Stimulated activated CD4-positive, alpha-beta T cell treated with anti-CD3 and anti-CD28 coated beads, Interleukin-2, amount 100 ng/mL, for 24 hours (primary cell): ENCODE measurements around the gene FCN2.
"Not testable (repeated sequence)": the region's sequence is repeated elsewhere in the genome, so short reads cannot be mapped to it uniquely, and the experiment has no call there.

ENCODE experiments used
- DNase-seq, 2 donors: peaks; one replicate each; pipeline ENCODE4 v3.0.0-alpha.2; 2020

FCN2 gene

DNA sequence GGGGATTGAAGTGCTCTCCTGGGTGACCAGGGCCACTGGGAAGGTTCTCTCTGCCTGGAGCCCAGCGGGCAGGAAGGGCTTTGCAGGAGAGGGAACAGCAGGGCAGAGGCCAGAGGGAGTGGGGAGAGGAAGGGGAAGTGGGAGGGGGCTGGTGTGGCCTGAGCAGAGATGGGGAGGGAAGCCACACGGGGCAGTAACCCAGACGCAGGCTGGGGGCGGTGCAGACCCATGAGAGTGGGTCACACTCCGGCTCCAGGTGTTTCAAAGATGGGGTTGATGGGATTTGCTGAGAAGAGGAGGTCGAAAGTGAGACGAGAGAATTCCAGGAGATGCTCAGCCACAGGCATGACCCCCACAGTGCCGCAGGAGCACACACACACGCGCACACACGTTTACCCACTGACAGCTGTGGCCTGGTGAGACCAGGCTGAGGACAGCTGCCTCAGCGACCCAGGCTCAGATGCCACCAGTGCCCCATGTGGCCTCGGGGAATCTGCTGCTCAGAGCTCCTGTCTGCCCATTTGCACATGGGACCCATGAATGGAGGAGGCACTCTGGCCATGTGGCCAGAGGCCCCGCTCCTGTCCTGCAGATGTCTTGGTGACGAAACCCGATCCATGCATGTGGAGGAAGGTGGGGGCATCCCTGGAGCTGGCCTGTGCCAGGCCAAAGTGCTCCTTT, 32.7 kb upstream of the FCN2 start:
- no peak for DNase-seq

DNA sequence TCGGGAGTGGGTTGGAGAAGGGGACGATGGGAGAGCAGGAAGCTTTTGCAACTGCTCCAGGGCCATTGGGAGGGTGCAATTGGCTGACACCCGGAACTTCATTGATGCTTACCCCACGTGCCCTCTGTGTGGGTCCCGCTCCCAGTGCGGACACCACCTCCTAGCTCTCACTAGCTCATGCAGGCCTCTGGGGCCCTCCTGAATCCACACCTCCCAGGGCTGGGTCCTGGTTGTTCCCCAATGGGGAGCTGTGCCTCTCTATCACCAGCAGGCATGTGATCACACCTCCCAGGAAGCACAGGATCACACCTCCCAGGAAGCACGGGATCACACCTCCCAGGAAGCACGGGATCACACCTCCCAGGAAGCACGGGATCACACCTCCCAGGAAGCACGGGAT, 32.1 kb upstream of the FCN2 start:
- no peak for DNase-seq

DNA sequence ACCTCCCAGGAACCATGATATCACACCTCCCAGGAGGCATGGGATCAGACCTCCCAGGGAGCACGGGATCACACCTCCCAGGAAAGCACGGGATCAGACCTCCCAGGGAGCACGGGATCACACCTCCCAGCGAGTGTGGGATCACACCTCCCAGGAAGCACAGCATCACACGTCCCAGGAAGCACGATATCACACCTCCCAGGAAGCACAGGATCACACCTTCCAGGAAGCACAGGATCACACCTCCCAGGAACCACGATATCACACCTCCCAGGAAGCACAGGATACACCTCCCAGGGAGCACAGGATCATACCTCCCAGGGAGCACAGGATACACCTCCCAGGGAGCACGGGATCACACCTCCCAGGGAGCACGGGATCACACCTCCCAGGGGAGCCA, 30.0 kb upstream of the FCN2 start:
- no peak for DNase-seq

DNA sequence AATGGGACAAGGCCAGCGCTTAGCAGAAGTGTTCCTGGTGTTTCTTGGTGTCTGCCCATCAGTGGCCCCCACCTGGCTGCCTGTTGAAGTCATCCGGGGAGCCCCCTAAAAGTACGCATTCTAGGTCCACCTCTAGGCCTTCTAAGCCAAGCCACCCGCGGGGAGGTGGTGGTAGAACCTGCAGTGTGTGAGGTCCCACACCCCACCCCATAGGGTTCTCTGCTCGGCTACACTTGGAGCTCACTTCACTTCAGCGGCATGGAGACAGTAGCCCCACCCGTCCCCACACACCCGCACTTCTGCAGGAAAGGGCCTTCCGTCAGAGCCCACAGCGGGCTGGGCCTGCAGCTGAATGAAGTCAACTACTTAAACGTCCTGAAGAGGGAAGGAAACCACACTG, 29.6 kb upstream of the FCN2 start:
- no peak for DNase-seq

DNA sequence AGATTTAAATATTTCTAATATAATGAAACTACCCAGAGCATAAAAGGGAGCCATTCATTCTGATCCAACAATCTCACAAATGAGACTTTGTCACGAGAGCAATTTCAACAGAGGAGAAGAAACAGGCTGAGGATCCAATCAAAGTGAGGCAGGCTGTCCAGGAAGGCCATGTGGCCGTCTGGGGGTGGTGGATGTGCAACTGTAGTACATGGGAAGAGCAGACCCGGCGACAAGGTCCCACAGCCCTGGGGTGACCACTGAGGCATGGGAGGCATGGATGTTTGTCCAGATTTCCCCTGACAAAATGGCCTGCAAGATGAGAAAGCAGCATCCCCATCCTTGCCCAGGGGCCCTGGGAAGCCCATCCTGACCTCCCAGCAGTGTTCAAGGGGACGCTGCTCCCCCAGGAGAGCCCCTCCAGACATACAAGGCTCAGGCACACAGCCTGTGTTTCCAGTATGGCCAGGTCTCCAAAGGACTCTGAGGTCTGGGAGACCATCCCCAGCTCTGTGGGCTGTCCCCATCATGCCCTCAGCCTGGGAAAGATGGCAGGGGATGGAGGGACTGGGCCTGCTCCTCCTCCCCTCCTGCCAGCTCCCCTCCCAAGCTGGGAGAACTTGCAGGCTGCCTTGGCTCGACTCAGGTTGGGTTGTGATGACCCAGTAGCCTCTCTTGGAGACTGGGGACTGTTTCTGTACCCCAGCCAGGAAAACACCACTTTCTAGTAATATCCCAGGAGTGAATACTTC, 27.5 kb upstream of the FCN2 start:
- DNase-seq: no peak

DNA sequence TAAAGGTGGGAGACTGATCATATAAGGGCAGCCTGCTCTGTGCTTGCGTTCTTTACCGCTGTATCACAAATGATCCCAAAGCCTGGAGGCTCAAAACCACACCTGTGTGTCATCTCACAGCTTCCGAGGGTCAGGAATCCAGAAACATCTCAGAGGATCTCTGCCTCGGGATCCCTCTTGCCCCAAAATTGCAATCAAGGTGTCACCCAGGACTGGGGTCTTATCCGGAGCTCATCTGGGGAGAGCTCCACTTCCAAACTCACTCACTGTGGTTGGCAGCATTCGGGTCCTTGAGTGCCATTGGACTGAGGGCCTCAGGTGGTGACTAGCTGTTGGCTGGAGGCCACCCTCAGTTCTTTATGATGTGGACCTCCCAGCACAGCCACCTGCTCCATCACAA, 26.7 kb upstream of the FCN2 start:
- DNase-seq: no peak

DNA sequence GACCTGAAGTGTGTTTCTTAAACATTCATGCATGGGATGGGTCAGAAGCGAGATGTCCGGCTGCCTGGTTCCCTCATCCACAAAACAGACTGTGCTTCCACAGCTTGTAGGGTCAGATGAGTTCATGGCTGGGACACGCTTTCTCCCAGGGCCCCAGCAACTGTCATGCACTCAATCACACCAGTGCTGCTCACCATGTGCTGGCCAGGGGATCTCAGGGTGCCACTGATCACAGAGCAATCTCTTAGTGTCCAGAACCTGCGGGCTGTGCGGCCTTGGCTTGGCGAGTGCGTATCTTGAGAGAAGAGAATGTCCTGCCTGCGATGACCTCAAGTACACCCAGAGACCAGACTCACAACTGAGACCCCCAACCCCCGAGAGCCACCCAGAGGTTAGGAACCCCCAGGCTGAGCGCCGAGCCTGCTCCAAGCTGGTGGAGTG, 26.0 kb upstream of the FCN2 start:
- DNase-seq: no peak

DNA sequence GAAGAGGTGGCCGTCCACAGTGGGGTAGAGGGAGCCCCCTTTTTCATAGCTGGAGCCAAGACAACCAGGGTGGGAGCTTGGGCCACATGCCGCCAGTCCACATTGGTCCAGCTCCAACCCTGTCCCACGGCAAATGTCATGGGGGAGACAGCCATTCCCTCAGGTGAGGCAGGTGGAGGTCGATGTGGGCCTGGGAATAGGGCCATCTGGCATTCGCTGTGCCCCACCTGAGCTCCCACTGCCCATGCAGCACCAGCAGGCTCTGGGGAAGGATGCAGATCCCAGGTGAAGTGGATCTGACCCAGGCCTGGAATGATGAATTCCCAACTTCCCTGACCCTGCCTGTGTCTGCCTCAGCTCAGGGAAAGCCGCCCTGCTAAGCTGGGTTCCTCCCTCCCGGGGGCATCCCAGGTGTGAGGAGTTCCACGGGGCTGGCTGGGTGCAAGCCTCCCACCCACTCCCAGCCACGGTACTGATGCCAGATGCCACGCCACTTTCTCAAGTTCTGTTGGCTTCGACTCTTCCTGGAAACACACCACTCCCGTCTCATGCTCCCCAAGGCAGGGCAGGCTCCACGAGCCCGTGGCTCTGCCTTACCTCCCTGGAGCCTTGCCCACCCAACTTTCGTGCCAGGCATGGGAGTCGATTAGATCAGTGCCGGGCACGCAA, 25.2 kb upstream of the FCN2 start:
- DNase-seq: no peak

DNA sequence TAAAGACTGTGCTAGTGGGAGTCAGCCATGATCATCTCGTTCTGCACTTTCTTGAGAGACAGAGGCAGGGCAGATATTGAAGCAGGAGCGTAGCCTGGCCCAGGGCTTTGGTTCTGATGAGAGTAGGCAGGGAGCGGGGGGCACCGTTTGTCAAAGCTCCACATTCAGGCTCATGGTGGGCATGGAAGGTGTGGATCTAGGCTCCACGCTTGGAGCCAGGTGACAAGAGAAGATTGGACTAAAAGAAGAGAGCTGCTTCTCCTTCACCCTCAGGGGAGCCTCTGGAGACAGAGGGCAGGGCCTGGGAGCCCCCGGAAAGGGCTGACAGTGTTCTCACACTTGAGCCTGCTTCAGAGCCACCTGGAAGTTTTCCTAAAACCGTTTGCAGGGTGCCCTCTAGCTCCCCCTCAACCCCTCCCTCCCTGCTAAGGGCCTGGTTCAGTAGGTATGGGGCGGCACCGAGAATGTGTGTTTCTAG, 24.7 kb upstream of the FCN2 start:
- no peak for DNase-seq

DNA sequence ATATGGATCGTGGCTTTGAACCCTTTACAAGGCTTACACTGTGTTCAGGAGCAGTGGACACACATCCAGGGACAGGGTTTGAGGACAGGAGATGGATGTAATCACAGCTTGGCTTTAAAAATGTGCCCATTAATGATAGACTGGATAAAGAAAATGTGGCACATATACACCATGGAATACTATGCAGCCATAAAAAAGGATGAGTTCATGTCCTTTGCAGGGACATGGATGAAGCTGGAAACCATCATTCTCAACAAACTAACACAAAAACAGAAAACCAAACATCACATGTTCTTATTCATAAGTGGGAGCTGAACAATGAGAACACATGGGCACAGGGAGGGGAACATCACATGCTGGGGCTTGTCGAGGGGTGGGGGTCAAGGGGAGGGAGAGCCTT, 23.2 kb upstream of the FCN2 start:
- DNase-seq: not testable (repeated sequence)

DNA sequence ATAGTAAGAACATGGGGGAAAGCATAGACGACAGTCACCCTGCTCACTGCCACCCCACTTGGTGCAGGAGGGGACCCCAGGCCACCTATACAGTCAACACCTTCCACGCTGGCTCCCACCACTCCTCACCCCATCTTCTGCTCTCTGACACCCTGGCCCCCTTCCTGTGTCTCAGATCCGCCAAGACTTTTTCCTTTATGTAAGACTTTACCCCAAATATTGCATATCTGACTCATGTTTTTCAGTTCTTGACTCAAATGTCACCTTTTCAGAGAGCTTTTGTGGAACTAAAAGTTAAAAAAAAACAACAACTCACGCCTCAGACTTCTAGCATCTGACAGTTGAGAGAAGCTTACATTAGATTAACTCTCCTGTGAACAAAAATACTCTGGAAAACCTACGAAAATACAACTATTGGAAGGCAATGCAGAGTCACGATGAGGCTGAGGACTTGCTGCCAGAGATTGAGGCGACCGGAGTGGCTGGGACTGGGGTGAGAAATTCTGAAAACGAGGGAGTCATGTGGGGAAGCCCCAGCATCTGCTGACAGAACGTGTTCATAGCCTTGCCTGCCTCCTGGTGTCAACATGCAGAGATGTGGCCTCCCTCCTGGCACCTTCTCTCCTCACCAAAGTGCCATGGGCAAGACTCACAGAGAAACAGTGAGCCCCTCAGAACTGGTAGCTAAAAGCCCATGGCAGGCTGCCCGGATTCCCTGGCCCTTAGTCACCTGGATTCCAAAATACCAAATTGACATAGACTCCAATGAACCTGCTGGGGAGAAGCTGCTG, 22.4 kb upstream of the FCN2 start:
- DNase-seq: peak; percentile 27 to 52

DNA sequence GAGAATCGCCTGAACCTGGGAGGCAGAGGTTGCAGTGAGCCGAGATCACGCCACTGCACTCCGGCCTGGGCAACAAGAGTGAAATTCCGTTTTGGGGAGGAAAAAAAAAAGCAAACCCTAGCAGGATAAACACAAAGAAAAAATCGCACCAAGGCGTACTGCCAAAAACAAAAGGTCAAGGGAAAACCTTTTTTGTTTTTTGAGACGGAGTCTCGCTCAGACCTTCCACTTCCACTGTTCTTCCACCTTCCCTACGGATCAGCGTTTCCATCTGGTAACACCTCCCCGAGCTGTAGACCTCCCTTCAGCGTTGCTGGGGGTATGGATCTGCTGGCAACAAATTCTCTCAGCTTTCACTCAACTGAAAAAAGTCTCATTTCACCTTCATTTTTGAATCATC, 20.1 kb upstream of the FCN2 start:
- no peak for DNase-seq

DNA sequence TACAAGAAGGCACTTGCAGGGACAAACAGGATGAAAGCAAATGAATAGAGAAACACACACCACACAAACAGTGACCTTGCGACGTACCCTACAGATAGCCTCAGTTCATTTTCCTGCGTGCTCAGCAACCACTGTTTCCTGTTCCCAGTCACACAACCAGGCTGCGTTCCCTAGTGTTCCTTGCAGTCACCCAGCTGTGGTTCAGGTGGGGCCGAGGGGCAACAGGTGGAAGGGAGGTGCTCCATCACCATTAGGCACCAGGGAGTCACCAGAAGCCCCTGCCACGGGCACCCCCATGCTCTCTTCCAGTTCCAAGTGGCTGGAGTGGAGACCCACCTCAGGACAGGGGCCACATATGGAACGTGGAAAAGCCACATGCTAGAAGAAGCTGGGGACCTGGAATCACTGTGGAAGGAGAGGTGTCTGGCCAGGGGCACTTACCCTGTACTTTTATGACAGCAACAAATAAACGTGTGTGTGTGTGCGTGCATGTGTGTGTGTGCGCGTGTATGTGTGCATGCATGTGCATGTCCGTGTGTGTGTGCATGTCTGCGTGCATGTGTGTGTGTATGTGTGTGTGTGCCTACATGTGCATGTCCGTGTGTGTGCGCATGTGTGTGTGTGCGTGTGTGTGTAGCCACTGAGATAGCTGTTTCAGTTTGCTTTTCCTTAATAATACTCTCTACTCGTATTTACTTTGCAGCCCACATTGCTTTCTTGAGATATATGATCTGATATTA, 18.8 kb upstream of the FCN2 start:
- DNase-seq: no peak

DNA sequence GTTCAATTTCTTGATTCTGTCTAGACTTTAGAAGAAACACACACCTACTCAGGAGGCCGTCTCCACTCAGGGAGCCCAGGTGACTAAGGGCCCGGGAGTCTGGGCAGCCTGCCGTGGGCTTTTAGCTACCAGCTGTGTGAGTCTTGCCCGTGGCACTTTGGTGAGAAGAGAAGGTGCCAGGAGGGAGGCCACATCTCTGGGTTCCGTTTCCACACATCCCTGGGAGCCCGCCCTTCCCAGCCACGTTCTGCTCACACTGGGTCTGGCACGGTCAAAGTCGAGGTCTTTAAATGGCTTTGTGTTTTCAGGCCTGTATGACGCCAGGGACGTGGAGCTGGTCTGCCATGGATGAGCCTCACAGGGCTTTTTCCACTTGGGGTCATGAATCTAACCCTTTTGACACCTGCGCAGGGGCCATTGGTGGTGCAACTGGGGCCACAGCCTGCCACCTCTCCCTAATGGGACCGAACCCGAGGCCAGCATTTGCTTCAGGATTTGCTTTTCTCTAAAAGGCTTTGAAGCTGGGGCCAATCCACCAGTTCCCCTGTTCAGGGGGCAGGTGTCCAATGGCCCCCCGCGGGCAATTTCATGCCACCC, 17.2 kb upstream of the FCN2 start:
- no peak for DNase-seq

DNA sequence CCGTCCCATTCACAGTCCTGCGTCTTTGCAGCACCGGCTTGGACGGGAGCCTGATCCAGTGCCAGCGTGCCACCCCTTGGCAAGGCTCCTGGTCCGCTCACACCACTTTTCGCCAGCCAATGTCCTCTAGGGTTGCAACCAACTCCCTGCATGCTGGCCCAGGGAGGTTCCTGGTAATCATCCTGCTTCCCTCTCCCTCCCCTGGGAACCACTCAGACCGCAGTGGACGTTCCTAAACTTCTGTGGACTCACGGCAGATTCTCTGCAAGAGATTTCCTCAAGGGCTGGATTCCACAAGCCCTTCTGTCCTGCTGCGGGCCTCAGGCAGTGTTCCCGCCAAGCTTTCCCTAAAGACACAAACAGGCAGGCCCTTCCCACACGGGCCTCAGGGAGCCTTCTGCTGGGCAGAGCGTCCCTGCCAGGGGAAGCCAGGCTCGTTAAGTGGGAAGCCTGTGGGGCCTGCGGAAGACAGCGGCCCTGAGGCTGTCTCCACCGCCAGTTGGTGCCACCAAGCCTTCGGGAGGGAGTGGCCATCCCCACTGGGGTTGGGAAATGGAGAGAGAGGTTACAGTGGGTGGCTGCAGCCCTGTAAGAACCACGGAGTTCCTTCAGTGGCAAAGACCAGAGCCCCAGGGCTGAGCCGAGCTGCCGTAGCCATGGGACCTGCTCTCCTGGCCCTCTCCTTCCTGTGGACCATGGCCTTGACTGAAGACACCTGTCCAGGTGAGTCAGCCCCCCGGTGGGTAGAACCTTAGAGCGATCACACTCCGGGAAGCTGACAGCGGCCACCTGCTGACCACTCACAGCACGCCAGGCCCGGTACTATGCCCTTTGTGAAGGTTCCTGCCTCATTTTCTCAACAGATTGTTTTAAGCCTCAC, 16.4 kb upstream of the FCN2 start:
- no peak for DNase-seq

DNA sequence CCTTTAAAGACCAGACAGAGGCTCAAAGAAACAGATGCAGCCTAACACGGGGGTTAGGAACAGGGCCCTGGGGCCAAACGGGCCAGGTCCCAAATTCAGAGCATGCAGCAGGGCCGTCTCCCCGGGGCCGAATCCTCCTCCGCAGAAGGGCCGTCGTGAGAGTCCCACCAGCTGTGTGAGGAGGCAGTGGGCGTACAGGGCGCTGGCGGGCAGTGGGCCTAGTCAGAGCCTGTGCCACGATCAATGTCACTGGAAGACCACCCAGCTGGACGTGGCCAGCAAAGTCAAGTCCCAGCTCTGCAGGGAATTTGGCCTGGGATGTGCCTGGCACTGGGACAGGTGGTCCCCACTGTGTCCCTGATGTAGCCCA, 15.8 kb upstream of the FCN2 start:
- no peak for DNase-seq

DNA sequence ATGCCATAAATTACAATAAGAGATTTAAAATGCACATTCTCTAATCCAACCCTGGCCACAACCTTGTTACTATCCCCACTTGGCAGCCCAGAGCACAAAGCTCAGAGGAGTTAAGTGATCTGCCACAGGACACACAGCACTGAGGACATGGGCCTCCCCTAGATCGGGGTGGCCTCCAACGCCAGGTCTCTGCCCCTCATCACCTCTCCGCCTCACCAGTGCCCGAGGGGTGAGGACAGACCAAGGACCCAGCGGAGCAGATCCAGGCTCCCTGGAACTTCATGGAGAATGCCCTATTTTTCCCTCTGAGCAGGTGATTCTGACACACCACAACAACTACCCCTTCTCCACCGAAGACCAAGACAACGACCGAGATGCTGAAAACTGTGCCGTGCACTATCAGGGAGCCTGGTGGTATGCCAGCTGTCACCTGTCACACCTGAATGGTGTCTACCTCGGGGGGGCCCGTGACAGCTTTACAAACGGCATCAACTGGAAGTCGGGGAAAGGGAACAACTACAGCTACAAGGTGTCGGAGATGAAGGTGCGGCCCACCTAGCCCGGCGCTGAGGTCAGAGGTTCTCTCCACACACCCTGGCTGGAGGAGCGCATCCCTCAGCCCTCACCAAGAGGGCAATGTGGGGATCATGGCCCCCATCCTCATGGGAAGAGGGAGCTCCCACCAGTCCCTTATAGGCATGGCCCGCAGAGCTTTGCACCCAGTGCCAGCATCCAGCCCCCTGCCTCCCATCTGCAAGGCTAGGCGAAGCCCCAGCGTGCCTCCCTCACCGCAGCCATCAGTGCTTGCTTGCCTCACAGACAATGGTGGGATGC, 12.5 kb upstream of the FCN2 start:
- DNase-seq: no peak

DNA sequence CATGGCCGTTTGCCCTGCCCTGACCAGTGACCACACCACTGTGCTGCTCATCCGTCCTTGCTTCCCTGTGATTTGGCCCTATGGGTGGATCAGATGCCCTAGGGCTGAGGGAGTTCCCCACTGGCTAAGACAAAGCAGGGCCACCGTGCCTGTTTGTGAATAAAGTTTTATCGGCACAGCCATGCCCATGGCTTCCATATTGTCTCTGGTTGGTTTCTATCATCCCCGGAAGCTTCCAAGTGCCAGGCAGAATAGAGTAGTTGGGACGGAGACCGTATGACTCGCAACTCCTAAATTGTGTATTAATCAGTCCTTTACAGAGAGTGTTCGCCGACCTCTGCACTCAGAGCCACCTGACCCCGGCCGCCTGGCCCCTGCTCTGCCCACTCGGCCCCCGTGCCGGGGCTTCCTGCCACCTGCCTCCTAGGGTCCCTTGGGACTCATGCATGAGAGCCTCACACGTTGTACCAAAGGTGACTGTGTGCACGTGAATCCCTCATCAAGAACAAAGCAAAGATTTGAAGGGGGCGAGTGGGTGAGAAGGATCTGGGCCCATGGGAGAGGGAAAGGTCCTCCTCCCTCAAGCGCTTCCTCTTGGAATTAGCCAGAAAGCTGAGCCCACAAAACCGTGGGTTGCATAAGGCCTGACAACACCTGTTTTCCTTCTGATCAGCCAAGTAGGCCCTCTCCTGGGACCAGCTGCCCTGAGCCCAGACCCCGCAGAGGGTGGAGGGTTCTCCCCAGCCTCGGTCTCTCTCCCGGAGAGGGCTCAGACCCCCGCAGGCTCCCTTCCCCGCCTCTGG, 11.7 kb upstream of the FCN2 start:
- no peak for DNase-seq
